Activated CD4-positive, alpha-beta T cell treated with anti-CD3 and anti-CD28 coated beads, Interleukin-2, amount 10 ng/mL, durations not matched to agents 7 days and 5 days (primary cell): ENCODE data around the gene OR5B2. TPM values are rescaled to one million over a fixed set of nuclear protein-coding genes. Genes with fewer than 3 reads are reported as not detected.

Experiments used
- CTCF ChIA-PET: fragments of 350-600 bp; sonication (Branson Sonifier 250); formaldehyde crosslinking; loops from one replicate; lab custom pipeline; 2021; ENCODE audit warnings: antibody characterized with exemption; lab: Charles Lee
- POLR2A ChIA-PET: fragments of 350-600 bp; sonication (Branson Sonifier 250); formaldehyde crosslinking; loops from one replicate; lab custom pipeline; 2021; ENCODE audit warnings: antibody characterized with exemption; lab: Charles Lee
- DNase-seq: peaks from one replicate; pipeline ENCODE4 v3.0.0-alpha.2; 2020
- H3K27ac Mint-ChIP-seq: one replicate; pipeline ENCODE4 v1.8.0; 2021; ENCODE audit warnings: mild to moderate bottlenecking, moderate library complexity, mixed read lengths
- H3K27me3 Mint-ChIP-seq: one replicate; pipeline ENCODE4 v1.8.0; 2021; ENCODE audit warnings: mixed read lengths
- H3K36me3 Mint-ChIP-seq: one replicate; pipeline ENCODE4 v1.8.0; 2021; ENCODE audit warnings: low read depth, mixed read lengths
- H3K4me1 Mint-ChIP-seq: one replicate; pipeline ENCODE4 v1.8.0; 2021; ENCODE audit warnings: mixed read lengths
- H3K4me3 Mint-ChIP-seq: one replicate; pipeline ENCODE4 v1.8.0; 2021; ENCODE audit warnings: mild to moderate bottlenecking, moderate library complexity, mixed read lengths
- H3K9me3 Mint-ChIP-seq: one replicate; pipeline ENCODE4 v1.8.0; 2021; ENCODE audit warnings: mixed read lengths
- total RNA-seq, 2 experiments: library from RNA; stranded (reverse); gene quantifications; one replicate each; pipeline ENCODE4 v1.2.3, GENCODE V29; 2021

The OR5B2 gene
- total RNA-seq, 2 experiments from 2014 or later = not detected

DNA sequence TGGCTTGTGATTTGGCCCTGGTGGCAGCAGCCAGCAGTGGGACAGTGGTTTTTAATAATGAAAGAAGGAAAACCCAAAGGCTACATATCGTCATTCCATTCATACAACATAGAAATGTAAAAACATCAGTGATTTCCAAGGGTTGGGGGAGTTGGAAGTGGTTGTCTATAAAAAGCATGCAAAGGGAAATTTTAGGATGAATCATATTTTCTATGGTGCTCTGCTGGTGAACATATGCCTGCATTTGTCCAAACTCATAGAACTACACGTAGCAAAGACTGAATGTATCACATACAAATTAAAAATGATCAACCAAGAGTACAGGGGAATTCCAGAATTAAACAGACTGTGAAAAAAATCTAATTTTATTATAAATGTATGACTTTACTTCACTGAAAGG, 32.3 kb downstream of the OR5B2 start:
- ChIA-PET POLR2A (no interaction called here), CTCF (no interaction called here)

DNA sequence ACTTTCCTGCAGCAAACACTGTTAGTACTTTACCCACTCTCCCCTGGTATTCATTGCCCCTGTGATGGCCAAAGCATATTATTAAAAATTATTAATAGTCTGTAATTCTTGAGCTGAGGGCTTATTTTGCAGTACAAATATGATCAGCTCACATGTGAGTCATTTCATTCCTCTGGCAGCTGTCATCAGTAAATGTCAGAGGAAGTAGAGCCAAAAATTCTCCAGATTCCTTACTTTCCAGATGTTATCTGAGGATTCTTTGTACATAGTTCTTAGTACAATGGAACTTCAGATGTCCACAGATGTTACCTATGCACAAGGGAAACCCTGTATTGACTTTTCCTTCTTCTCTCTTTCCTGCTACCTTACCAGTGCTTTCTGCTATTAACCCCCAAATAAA, 33.7 kb downstream of the OR5B2 start:
- no peaks in the 10 kb centered on the region for H3K27me3 Mint-ChIP-seq
- H3K9me3 Mint-ChIP-seq = no peaks in the 10 kb centered on the region
- H3K4me1 Mint-ChIP-seq = no peaks in the 10 kb centered on the region
- DNase-seq = no peak
- CTCF ChIA-PET = no interaction called here
- no peak overlapping the region for H3K27ac Mint-ChIP-seq
- no peaks in the 10 kb centered on the region for H3K36me3 Mint-ChIP-seq
- POLR2A ChIA-PET = no interaction called here
- no peak overlapping the region for H3K4me3 Mint-ChIP-seq

More for the DNA sequence above, 32.3 kb downstream of the OR5B2 start:
- no peaks in the 10 kb centered on the region for H3K27me3 Mint-ChIP-seq
- H3K4me1 Mint-ChIP-seq = no peaks in the 10 kb centered on the region
- no peak overlapping the region for H3K4me3 Mint-ChIP-seq
- no peaks in the 10 kb centered on the region for H3K36me3 Mint-ChIP-seq
- no peaks in the 10 kb centered on the region for H3K9me3 Mint-ChIP-seq
- H3K27ac Mint-ChIP-seq = no peak overlapping the region
- no peak for DNase-seq

DNA sequence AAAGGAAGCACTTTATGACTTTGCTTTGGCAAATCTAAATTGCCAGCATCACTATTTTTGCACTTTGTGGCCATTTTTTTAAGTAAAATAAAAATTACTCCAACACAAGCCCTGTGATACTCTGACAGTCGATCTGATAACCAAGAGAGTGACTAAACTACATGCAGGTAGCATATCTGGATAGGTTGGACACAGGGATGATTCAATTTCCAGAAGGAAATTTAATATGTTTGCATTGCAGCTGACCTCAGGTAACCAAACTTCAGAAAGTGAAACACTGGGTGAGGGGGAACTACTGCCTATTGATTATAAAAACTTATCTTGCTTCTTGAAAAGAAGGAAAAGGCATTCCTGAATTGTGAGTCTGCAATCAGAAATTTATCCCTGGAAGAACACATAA, 35.2 kb downstream of the OR5B2 start:
- H3K27ac Mint-ChIP-seq = no peak overlapping the region
- ChIA-PET CTCF (no interaction called here), POLR2A (no interaction called here)
- H3K4me1 Mint-ChIP-seq = no peaks in the 10 kb centered on the region
- no peak for DNase-seq
- H3K36me3 Mint-ChIP-seq = no peaks in the 10 kb centered on the region
- H3K4me3 Mint-ChIP-seq = no peak overlapping the region
- no peaks in the 10 kb centered on the region for H3K27me3 Mint-ChIP-seq
- no peaks in the 10 kb centered on the region for H3K9me3 Mint-ChIP-seq

DNA sequence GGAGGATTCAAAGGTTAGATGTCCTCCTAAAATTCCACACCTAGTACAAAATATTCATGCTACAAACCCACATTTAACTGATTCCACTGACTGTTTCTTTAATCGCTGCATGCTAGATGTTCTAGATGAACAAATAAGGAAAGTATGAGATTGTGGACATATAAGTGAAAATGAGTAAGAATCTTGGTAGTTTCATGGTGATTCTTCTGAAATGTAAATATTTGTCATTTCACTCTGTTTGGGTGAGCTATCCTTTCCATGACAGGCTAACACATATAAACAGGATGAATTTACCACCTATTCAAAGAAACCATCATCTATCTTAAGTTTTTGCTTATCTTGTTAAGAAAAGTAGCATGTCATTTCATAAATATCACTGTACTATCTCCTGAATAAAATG, 36.0 kb downstream of the OR5B2 start:
- Mint-ChIP-seq H3K9me3 (no peaks in the 10 kb centered on the region), H3K4me1 (no peaks in the 10 kb centered on the region), H3K36me3 (no peaks in the 10 kb centered on the region), H3K27ac (no peak overlapping the region), H3K4me3 (no peak overlapping the region), H3K27me3 (no peaks in the 10 kb centered on the region)
- ChIA-PET POLR2A (no interaction called here), CTCF (no interaction called here)
- DNase-seq = no peak

DNA sequence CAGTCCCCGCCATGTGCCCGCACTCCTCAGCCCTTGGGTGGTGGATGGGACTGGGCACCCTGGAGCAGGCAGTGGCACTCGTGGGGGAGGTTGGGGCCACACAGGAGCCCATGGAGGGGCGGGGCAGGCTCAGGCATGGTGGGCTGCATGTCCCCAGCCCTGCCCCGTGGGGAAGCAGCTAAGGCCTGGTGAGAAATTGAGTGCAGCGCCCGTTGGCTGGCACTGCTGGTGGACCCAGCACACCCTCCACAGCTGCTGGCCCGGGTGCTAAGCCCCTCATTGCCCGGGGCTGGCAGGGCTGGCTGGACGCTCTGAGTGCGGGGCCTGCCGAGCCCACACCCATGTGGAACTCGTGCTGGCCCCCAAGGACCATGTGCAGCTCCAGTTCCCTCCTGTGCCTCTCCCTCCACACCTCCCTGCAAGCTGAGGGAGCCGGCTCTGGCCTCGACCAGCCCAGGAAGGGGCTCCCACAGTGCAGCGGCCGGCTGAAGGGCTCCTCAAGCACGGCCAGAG, 37.3 kb downstream of the OR5B2 start:
- H3K9me3 Mint-ChIP-seq = no peaks in the 10 kb centered on the region
- no peaks in the 10 kb centered on the region for H3K36me3 Mint-ChIP-seq
- no peak overlapping the region for H3K27ac Mint-ChIP-seq
- ChIA-PET POLR2A (no interaction called here), CTCF (no interaction called here)
- H3K4me3 Mint-ChIP-seq = no peak overlapping the region
- DNase-seq = no peak
- H3K4me1 Mint-ChIP-seq = no peaks in the 10 kb centered on the region
- no peaks in the 10 kb centered on the region for H3K27me3 Mint-ChIP-seq

Other genes with a start within 250 kb of the OR5B2 start
- not detected for gene OR9Q2, start 239.1 kb downstream of the OR5B2 start, total RNA-seq
- gene OR1S2, start 224.0 kb downstream of the OR5B2 start, total RNA-seq = not detected
- not detected for gene OR1S1, start 215.4 kb downstream of the OR5B2 start, total RNA-seq
- gene OR10Q1, start 199.2 kb downstream of the OR5B2 start, total RNA-seq = not detected
- not detected for gene OR10W1, start 159.9 kb downstream of the OR5B2 start, total RNA-seq
- gene OR5B17, start 69.1 kb downstream of the OR5B2 start, total RNA-seq = not detected
- gene OR5B3, start 21.2 kb downstream of the OR5B2 start, total RNA-seq = not detected
- not detected for gene OR5B12, start 14.1 kb upstream of the OR5B2 start, total RNA-seq
- under 1 TPM in 1 of 2 experiments, not detected in 1; 0.37 TPM for gene OR5B21, start 80.0 kb upstream of the OR5B2 start, total RNA-seq
- gene LPXN, start 147.7 kb upstream of the OR5B2 start, total RNA-seq = 100 to 1,000 TPM; 148 to 208 TPM
- 10 to 100 TPM; 48.8 to 60.9 TPM for gene ZFP91, start 150.9 kb upstream of the OR5B2 start, total RNA-seq
- gene CNTF, start 194.5 kb upstream of the OR5B2 start, total RNA-seq = 1 to 10 TPM; 2.9 to 3.7 TPM